Ovary (tissue), 3 donors: Measurements from ENCODE around the gene FDX1.

ENCODE experiments used
- CTCF ChIP-seq, 3 donors: fragments of 450-650 bp in 2 of 3; fragments of 200-600 bp in 1 of 3; IDR thresholded peaks; one replicate each; pipeline versions ENCODE4 v1.5.1 to v1.8.0; 2016 to 2022; ENCODE audit warnings: antibody characterized with exemption in 3 of 3, mild to moderate bottlenecking in 1 of 3
- EP300 ChIP-seq: sonication (generic); formaldehyde crosslinking; IDR thresholded peaks from one replicate; pipeline ENCODE4 v1.6.1; 2017; ENCODE audit warnings: antibody characterized with exemption
- POLR2A ChIP-seq: fragments of 450-650 bp; IDR thresholded peaks from one replicate; pipeline ENCODE4 v1.6.1; 2017; ENCODE audit warnings: antibody characterized with exemption, mild to moderate bottlenecking, moderate library complexity
- donor health status: DM: no; HTN: no; CAD: no.

- TF ChIP-seq POLR2A (no peak), CTCF (IDR thresholded peaks at IDR 0.05) (no peak), EP300 (no peak)
Observed at GRCh38 chr11:110438017-110438416, 8.3 kb downstream of the FDX1 start.
